Heart left ventricle (tissue), 16 donors: ENCODE data around the gene LRMDA. TPM values are rescaled to one million over a fixed set of nuclear protein-coding genes. Genes with fewer than 3 reads are reported as not detected.
"Not testable (repeated sequence)": the region's sequence is repeated elsewhere in the genome, so short reads cannot be mapped to it uniquely, and the experiment has no call there.

Source experiments
- ATAC-seq, 4 donors: fragments of 200-7000 bp; cut with Tn5 transposase; one replicate each; pipeline ENCODE4 v1.9.1; 2020 to 2022; ENCODE audit warnings: moderate library complexity in 4 of 4, mild to moderate bottlenecking in 3 of 4, moderate number of reproducible peaks in 1 of 4
- DNase-seq, 5 donors: peaks; one replicate each; pipeline ENCODE4 v3.0.0-alpha.2; 2020
- H3K27ac ChIP-seq, 12 donors: fragments of 200-600 bp; sonication (generic) in 4 of 12; one replicate each; pipeline versions ENCODE4 v1.5.0 to v1.8.0; 2016 to 2022; ENCODE audit warnings: mild to moderate bottlenecking in 2 of 12
- H3K27me3 ChIP-seq, 9 donors: fragments of 200-600 bp; sonication (generic) in 2 of 9; one replicate each; pipeline versions ENCODE4 v1.5.1 to v1.8.0; 2016 to 2022; ENCODE audit warnings: mild to moderate bottlenecking in 3 of 9
- H3K36me3 ChIP-seq, 9 donors: fragments of 200-600 bp; sonication (generic) in 2 of 9; one replicate each; pipeline versions ENCODE4 v1.5.0 to v1.8.0; 2018 to 2022; ENCODE audit warnings: mild to moderate bottlenecking in 2 of 9
- H3K4me1 ChIP-seq, 12 donors: fragments of 200-600 bp; sonication (generic) in 4 of 12; one replicate each; pipeline versions ENCODE4 v1.5.0 to v1.8.0; 2016 to 2022; ENCODE audit warnings: mild to moderate bottlenecking in 3 of 12
- H3K4me3 ChIP-seq, 12 donors: fragments of 200-600 bp; sonication (generic) in 4 of 12; one replicate each; pipeline versions ENCODE4 v1.5.0 to v1.8.0; 2017 to 2022; ENCODE audit warnings: mild to moderate bottlenecking in 9 of 12, moderate library complexity in 4 of 12
- H3K9me3 ChIP-seq, 12 donors: fragments of 200-600 bp; sonication (generic) in 4 of 12; one replicate each; pipeline versions ENCODE4 v1.5.0 to v1.8.0; 2016 to 2022; ENCODE audit warnings: mild to moderate bottlenecking in 1 of 12
- POLR2A ChIP-seq, 2 donors: fragments of 450-650 bp; IDR thresholded peaks; one replicate each; pipeline ENCODE4 v1.6.1; 2017; ENCODE audit warnings: antibody characterized with exemption in 2 of 2, mild to moderate bottlenecking in 2 of 2, moderate library complexity in 2 of 2
- WGBS, 4 donors: extraction: QIAGEN DNeasy Blood & Tissue Kit in 2 of 4; methylation state at CpG; one replicate each; pipeline versions ENCODE4 v1.1.5 to v1.1.7; 2013 to 2018; 5-methylcytosine and 5-hydroxymethylcytosine counted together
- intact Hi-C, 10 donors: fragments of 100-400 bp; cut with DNase I; formaldehyde crosslinking; loops; one replicate each; pipeline versions ENCODE4 v1.11.1 to v1.14.2; 2022
- polyA plus RNA-seq, 2 donors: library from polyadenylated mRNA; stranded (reverse); fragments of 200-250 nt; gene quantifications; one replicate each; pipeline ENCODE4 v1.2.3, GENCODE V29; 2013
- total RNA-seq, 9 donors: library from RNA; depleted of rRNA in 2 of 9; stranded (reverse); fragments of >200 nt in 2 of 9; fragmentation: NEBNext Ultra II Directional in 3 of 9; extraction: Animal tissue kit (Norgen Biotek cat#: 25700) in 3 of 9; gene quantifications; one replicate each; pipeline versions ENCODE4 v1.1.0 to v1.2.4, GENCODE V29; 2016 to 2023
- TF ChIP-seq, protein P1 (sequence below), 12 donors: fragments of 200-600 bp; sonication (generic) in 4 of 12; IDR thresholded peaks; one replicate each; pipeline versions ENCODE4 v1.5.0 to v1.8.0; 2018 to 2022; ENCODE audit warnings: antibody characterized with exemption in 12 of 12, mild to moderate bottlenecking in 5 of 12
- donor health status: ischemic (EF 13 %, LVEDD 7.1; RV severe dilation, severe dysfunction).
- donor health status: healthy with polysubstance abuse.
- donor health status: DM: no; HTN: yes; CAD: no.
- donor health status: DM: no; HTN: no; CAD: no.
- donor health status: ischemic (EF 25% LVEDD 6.9; RV normal size, moderate dysfunction).
- donor health status: ischemic (EF 25% LVEDD 5.7; RV mildly dilated, moderate dysfunction).
- donor health status: healthy.
- donor health status: DM: yes; HTN: yes; CAD: no.
- donor health status: ischemic (EF 35%, LVEDD 5.7; RV mildly dilated, moderate dysfunction).
- donor health status: nonischemic (EF 11% LVEDD 7.7; RV severe dilation, severe dysfunction).
- donor health status: DM: yes; HTN: yes; CAD: no.
- donor health status: PGD.
- donor health status: ischemic (EF 29% LVEDD 5.4; RV normal size, mild dysfunction).
- donor health status: nonischemic (EF 23%, LVEDD 6.1; RV moderate dilation, normal function).

Gene LRMDA
- total and polyA plus RNA-seq, 11 donors: 2.4 to 34.4 (median 14.9) TPM

DNA sequence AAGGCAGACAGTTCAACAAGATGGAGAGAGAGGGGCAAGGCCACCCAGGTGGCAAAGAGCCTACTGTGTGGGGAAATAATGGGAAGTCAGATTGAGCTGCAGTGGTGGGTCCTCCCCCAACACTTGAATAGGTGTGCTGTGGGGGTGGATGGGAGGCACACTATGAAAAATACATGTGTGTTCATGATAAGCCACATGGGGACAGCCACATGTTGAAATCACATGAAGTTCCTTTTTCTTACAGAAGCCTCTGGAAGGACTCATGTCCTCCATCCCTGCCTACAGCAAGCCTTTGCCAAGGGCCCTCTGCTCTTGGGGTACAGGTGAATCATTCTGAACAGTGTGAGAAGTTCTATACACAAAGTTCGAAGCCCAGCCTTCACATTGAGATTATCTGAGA lies 310.9 kb downstream of the LRMDA start:
- H3K27me3 ChIP-seq: no peaks in the 10 kb centered on the region
- intact Hi-C loops: no loop called here
- H3K4me3 ChIP-seq: no peak overlapping the region
- H3K9me3 ChIP-seq: peaks cover 0 to 9% (median 0%) of the 10 kb centered on the region in 12 donors
- no peak for ATAC-seq
- no peak for DNase-seq
- TF ChIP-seq, protein P1, sequence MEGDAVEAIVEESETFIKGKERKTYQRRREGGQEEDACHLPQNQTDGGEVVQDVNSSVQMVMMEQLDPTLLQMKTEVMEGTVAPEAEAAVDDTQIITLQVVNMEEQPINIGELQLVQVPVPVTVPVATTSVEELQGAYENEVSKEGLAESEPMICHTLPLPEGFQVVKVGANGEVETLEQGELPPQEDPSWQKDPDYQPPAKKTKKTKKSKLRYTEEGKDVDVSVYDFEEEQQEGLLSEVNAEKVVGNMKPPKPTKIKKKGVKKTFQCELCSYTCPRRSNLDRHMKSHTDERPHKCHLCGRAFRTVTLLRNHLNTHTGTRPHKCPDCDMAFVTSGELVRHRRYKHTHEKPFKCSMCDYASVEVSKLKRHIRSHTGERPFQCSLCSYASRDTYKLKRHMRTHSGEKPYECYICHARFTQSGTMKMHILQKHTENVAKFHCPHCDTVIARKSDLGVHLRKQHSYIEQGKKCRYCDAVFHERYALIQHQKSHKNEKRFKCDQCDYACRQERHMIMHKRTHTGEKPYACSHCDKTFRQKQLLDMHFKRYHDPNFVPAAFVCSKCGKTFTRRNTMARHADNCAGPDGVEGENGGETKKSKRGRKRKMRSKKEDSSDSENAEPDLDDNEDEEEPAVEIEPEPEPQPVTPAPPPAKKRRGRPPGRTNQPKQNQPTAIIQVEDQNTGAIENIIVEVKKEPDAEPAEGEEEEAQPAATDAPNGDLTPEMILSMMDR (IDR thresholded peaks at IDR 0.05): no peak
- no peak for TF ChIP-seq POLR2A (IDR thresholded peaks at IDR 0.05)
- no peaks in the 10 kb centered on the region for H3K4me1 ChIP-seq
- no peaks in the 10 kb centered on the region for H3K36me3 ChIP-seq
- WGBS, 4 donors: 96 to 100% (median 100%) methylated on average over 1 of the region's 1 CpG
- no peak overlapping the region for H3K27ac ChIP-seq

DNA sequence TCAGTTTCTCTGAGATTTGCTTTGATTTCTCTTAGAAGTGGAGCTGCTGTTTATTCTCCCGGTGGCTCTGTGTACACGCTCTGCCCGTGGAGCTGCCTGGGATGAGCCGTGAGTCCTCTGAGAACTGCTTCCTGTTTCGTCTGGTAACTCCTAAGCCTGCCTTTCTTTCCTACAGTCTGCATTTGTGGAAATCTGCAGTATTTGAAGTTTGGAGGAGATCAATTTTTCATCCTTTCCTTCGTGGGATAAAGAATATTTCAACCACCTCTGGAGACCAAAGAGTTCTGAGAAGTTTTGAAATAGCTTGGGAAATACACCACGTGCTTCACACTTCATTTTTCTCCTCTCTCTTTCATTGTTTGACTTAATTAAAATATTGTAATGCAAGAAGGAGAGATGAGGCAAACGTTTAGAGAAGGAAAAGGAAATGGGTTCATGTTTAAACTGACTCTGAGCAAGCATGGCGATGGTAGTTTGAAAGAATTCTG lies 311.9 kb downstream of the LRMDA start:
- no peak for DNase-seq
- H3K4me1 ChIP-seq: no peaks in the 10 kb centered on the region
- intact Hi-C loops: no loop called here
- no peaks in the 10 kb centered on the region for H3K27me3 ChIP-seq
- H3K4me3 ChIP-seq: no peak overlapping the region
- ATAC-seq: no peak
- WGBS, 4 donors: 65 to 72% (median 68%) methylated on average over 9 of the region's 9 CpGs
- no peak overlapping the region for H3K27ac ChIP-seq
- TF ChIP-seq POLR2A (IDR thresholded peaks at IDR 0.05): no peak
- TF ChIP-seq, protein P1 (IDR thresholded peaks at IDR 0.05): no peak
- H3K9me3 ChIP-seq: peaks cover 0 to 9% (median 0%) of the 10 kb centered on the region in 12 donors
- H3K36me3 ChIP-seq: no peaks in the 10 kb centered on the region

- intact Hi-C loops: no loop called here
- TF ChIP-seq, protein P1 (IDR thresholded peaks at IDR 0.05): no peak
- no peak for TF ChIP-seq POLR2A (IDR thresholded peaks at IDR 0.05)
- DNase-seq: no peak
Observed at GRCh38 chr10:75744261-75744660, 312.8 kb downstream of the LRMDA start.

DNA sequence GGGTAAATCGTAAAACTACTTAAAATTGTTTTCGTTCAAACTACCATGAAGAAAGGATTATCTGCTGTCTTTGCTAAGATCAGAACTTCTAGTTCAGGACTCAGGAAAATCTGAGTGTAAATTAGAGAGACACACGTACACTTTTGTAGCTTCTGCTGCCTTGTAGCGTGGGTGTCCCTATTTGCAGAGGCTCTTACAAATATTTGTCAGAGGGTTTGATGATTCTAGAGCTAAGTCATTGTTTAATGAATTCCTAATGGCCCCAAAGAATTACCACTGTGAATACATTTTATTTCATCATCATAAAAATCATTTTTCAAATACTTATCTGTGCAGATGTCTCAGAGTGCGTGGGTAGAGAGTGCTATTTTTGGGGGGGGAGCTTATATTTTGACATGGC lies 314.9 kb downstream of the LRMDA start:
- Histone ChIP-seq H3K4me3 (no peak overlapping the region), H3K27me3 (no peaks in the 10 kb centered on the region), H3K27ac (no peak overlapping the region), H3K4me1 (no peaks in the 10 kb centered on the region), H3K36me3 (no peaks in the 10 kb centered on the region), H3K9me3 (peaks cover 0 to 3% (median 0%) of the 10 kb centered on the region in 12 donors)
- ATAC-seq: peak in 1 of 4 donors; percentile 58
- intact Hi-C loops: no loop called here
- TF ChIP-seq, protein P1 (IDR thresholded peaks at IDR 0.05): no peak
- TF ChIP-seq POLR2A (IDR thresholded peaks at IDR 0.05): no peak
- DNase-seq: no peak
- WGBS, 4 donors: 87 to 90% (median 89%) methylated on average over 5 of the region's 5 CpGs

More at GRCh38 chr10:75744261-75744660, 312.8 kb downstream of the LRMDA start:
- Histone ChIP-seq H3K9me3 (peaks cover 0 to 9% (median 0%) of the 10 kb centered on the region in 12 donors), H3K27me3 (no peaks in the 10 kb centered on the region), H3K4me1 (no peaks in the 10 kb centered on the region), H3K36me3 (no peaks in the 10 kb centered on the region), H3K4me3 (no peak overlapping the region), H3K27ac (no peak overlapping the region)
- ATAC-seq: peak in 2 of 4 donors; percentile 20 to 77

DNA sequence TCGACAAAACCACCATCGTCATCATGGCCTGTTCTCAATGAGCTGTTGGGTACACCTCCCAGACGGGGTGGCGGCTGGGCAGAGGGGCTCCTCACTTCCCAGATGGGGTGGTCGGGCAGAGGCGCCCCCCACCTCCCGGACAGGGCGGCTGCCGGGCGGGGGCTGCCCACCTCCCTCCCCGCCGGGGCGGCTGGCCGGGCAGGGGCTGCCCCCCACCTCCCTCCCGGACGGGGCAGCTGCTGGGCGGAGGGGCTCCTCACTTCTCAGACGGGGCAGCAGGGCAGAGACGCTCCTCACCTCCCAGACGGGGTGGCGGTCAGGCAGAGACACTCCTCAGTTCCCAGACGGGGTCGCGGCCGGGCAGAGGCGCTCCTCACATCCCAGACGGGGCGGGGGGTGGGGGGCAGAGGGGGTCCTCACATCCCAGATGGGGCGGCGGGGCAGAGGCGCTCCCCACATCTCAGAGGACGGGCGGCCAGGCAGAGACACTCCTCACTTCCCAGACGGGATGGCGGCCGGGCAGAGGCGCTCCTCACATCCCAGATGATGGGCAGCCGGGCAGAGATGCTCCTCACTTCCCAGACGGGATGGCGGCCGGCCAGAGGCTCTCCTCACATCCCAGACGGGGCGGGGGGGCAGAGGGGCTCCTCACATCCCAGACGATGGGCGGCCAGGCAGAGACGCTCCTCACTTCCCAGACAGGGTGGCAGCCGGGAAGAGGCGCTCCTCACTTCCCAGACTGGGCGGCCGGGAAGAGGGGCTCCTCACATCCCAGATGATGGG lies 318.9 kb downstream of the LRMDA start:
- H3K27me3 ChIP-seq, intact Hi-C loops, H3K27ac ChIP-seq, H3K9me3 ChIP-seq, DNase-seq, H3K4me3 ChIP-seq, H3K4me1 ChIP-seq, H3K36me3 ChIP-seq, ATAC-seq: not testable (repeated sequence)
- WGBS, 4 donors: 95 to 99% (median 97%) methylated on average over 23 to 50 of the region's 50 CpGs
